HFFc6 (cell line): ENCODE data around the gene PIP4K2C. TPM values are rescaled to one million over a fixed set of nuclear protein-coding genes. Genes with fewer than 3 reads are reported as not detected.

Experiments used
- DNase-seq: peaks from one replicate; pipeline ENCODE4 v3.0.0-alpha.2; 2018
- H3K27ac Mint-ChIP-seq: 2 replicates; pipeline ENCODE4 v1.8.0; 2020; ENCODE audit warnings: mild to moderate bottlenecking, mixed read lengths
- H3K27me3 Mint-ChIP-seq: 2 replicates; pipeline ENCODE4 v1.8.0; 2021; ENCODE audit warnings: mild to moderate bottlenecking, moderate library complexity, mixed read lengths; ENCODE audit not compliant: insufficient read depth
- H3K36me3 Mint-ChIP-seq: 2 replicates; pipeline ENCODE4 v1.8.0; 2021; ENCODE audit warnings: low read depth, mixed read lengths
- H3K4me1 Mint-ChIP-seq: 2 replicates; pipeline ENCODE4 v1.8.0; 2020; ENCODE audit warnings: low read depth, mixed read lengths
- H3K4me3 Mint-ChIP-seq: 2 replicates; pipeline ENCODE4 v1.8.0; 2020; ENCODE audit warnings: mild to moderate bottlenecking, moderate library complexity, mixed read lengths
- H3K9me3 Mint-ChIP-seq: 2 replicates; pipeline ENCODE4 v1.8.0; 2020; ENCODE audit warnings: mild to moderate bottlenecking, mixed read lengths
- CTCF ChIP-seq: fragments of 200-600 bp; sonication (generic); IDR thresholded peaks from 2 replicates; pipeline ENCODE4 v1.5.0; 2021; ENCODE audit warnings: antibody characterized with exemption, mild to moderate bottlenecking
- long read RNA-seq: library from polyadenylated mRNA; unstranded; transcript quantifications from one replicate; pipeline ENCODE4 v2.0.0, GENCODE V29; 2019
- total RNA-seq, 6 experiments: library from RNA; stranded (reverse); fragmentation: NEBNext Ultra II Directional; extraction: Animal tissue kit (Norgen Biotek cat#: 25700); gene quantifications; 2 replicates in 1 of 6; 3 replicates in 5 of 6; pipeline ENCODE4 v1.2.3, GENCODE V29; 2021

The PIP4K2C gene
- 10 to 100 TPM; 21.1 to 33.1 (median 24.3) TPM for total RNA-seq
- long read RNA-seq, transcript PIP4K2C-201 (10 exons, 2,924 nt): major isoform, 26 of 35 reads
- long read RNA-seq, partial matches to known transcripts: 1 of 35 reads
- long read RNA-seq, other reads (novel, unspliced or antisense): 8 of 35 reads

GRCh38 chr12:57590864-57591781 lies at the start of gene PIP4K2C:
PIP4K2C (plus strand) TSS chr12:57591192; CDS start chr12:57591290, 98 bp downstream.
- H3K9me3 Mint-ChIP-seq: no peaks in the 10 kb centered on the region
- H3K27ac Mint-ChIP-seq: peak within 1 kb of the TSS; percentile 40; the same call in 1 of the 2 replicates
- no peaks in the 10 kb centered on the region for H3K36me3 Mint-ChIP-seq
- H3K4me1 Mint-ChIP-seq: peaks cover 26% of the 10 kb centered on the region
- peak; percentile 22 for DNase-seq
- H3K27me3 Mint-ChIP-seq: no peaks in the 10 kb centered on the region; the same call in 1 of the 2 replicates
- peak within 1 kb of the TSS; percentile 92 for H3K4me3 Mint-ChIP-seq
- TF ChIP-seq CTCF: no peak

- Mint-ChIP-seq H3K27me3 (no peaks in the 10 kb centered on the region; the same call in 1 of the 2 replicates), H3K4me1 (peaks cover 38% of the 10 kb centered on the region), H3K36me3 (peaks cover 45% of the 10 kb centered on the region), H3K4me3 (no peak overlapping the region), H3K9me3 (no peaks in the 10 kb centered on the region), H3K27ac (no peak overlapping the region)
- no peak for TF ChIP-seq CTCF
- DNase-seq: no peak
Observed at GRCh38 chr12:57541717-57542116, 49.3 kb upstream of the PIP4K2C start.

- no peak for DNase-seq
- H3K9me3 Mint-ChIP-seq: no peaks in the 10 kb centered on the region
- no peaks in the 10 kb centered on the region; the same call in 1 of the 2 replicates for H3K27me3 Mint-ChIP-seq
- peaks cover 47% of the 10 kb centered on the region for H3K4me1 Mint-ChIP-seq
- H3K27ac Mint-ChIP-seq: no peak overlapping the region
- no peak overlapping the region for H3K4me3 Mint-ChIP-seq
- no peak for TF ChIP-seq CTCF
- peaks cover 41% of the 10 kb centered on the region for H3K36me3 Mint-ChIP-seq
Observed at GRCh38 chr12:57543581-57543980, 47.4 kb upstream of the PIP4K2C start.

GRCh38 chr12:57545809-57546437 lies 45.1 kb upstream of the PIP4K2C start:
- Mint-ChIP-seq H3K4me1 (peaks cover 54% of the 10 kb centered on the region), H3K27ac (peak overlapping the region; percentile 89), H3K4me3 (peak overlapping the region; percentile 93), H3K9me3 (no peaks in the 10 kb centered on the region), H3K27me3 (peaks cover 4% of the 10 kb centered on the region; the same call in 1 of the 2 replicates), H3K36me3 (peaks cover 25% of the 10 kb centered on the region)
- TF ChIP-seq CTCF: no peak
- DNase-seq: no peak

GRCh38 chr12:57546438-57547287 lies 44.3 kb upstream of the PIP4K2C start, which contains the start of gene DCTN2:
DCTN2 (minus strand) TSS chr12:57547192; CDS start chr12:57547063, 129 bp downstream.
- TF ChIP-seq CTCF: peak; percentile 35
- H3K27ac Mint-ChIP-seq: peak within 1 kb of the TSS; percentile 89
- no peaks in the 10 kb centered on the region for H3K9me3 Mint-ChIP-seq
- H3K27me3 Mint-ChIP-seq: peaks cover 6% of the 10 kb centered on the region; the same call in 1 of the 2 replicates
- peaks cover 56% of the 10 kb centered on the region for H3K4me1 Mint-ChIP-seq
- DNase-seq: peak; percentile 97
- peak within 1 kb of the TSS; percentile 93 for H3K4me3 Mint-ChIP-seq
- H3K36me3 Mint-ChIP-seq: peaks cover 21% of the 10 kb centered on the region
